HepG2 (cell line): ENCODE results near the gene C19orf73. TPM values are rescaled to one million over a fixed set of nuclear protein-coding genes. Genes with fewer than 3 reads are reported as not detected.

Experiments used
- ATAC-seq: fragments of 200-7000 bp; cut with Tn5 transposase; 3 replicates; pipeline ENCODE4 v1.9.1; 2020; ENCODE audit warnings: mild to moderate bottlenecking, moderate library complexity
- BruUV-seq: library from RNA; stranded (reverse); fragments of 400-500 nt; replicated peaks from 2 replicates; lab custom pipeline; 2021; lab: Mats Ljungman, UMichigan
- CTCF ChIA-PET: fragments of 300-600 bp; formaldehyde crosslinking; extraction: SDS; loops from one replicate; lab custom pipeline; 2021; ENCODE audit warnings: low total read pairs, inconsistent platforms, low intra/inter-chr PET ratio; lab: Yijun Ruan, JAX
- POLR2A ChIA-PET: fragments of 350-600 bp; sonication (Branson Sonifier 250); formaldehyde crosslinking; loops from one replicate; lab custom pipeline; 2020; ENCODE audit warnings: antibody characterized with exemption, inconsistent platforms; lab: Yijun Ruan, JAX
- DNase-seq: peaks from one replicate; pipeline ENCODE4 v3.0.0-alpha.2; 2015; ENCODE audit warnings: low spot score
- FAIRE-seq: peaks from 3 replicates; lab custom pipeline; 2011; peaks lifted over from hg19 to GRCh38; lab: Jason Lieb, UNC
- H2AFZ ChIP-seq: one replicate; pipeline ENCODE4 v1.6.1; 2011; ENCODE audit warnings: low read length, inconsistent platforms
- H3K27ac ChIP-seq: fragments of 300-600 bp; 3 replicates; pipeline ENCODE4 v1.8.0; 2011; ENCODE audit warnings: mixed run types, mild to moderate bottlenecking, mixed read lengths, low read length, inconsistent platforms; ENCODE audit not compliant: insufficient read depth; ENCODE audit errors: extremely low read length
- H3K27me3 ChIP-seq, 2 experiments: fragments of 200-600 bp in 1 of 2; 2 replicates in 1 of 2; 3 replicates in 1 of 2; pipeline versions ENCODE4 v1.6.0 to v1.8.0; 2011; ENCODE audit warnings: low read length in 2 of 2, mild to moderate bottlenecking in 2 of 2, moderate library complexity in 2 of 2, inconsistent platforms in 1 of 2; ENCODE audit not compliant: insufficient read depth in 2 of 2, control insufficient read depth in 1 of 2
- H3K36me3 ChIP-seq, 2 experiments: fragments of 200-600 bp in 1 of 2; replicated peaks in 1 of 2; 2 replicates in 1 of 2; 3 replicates in 1 of 2; pipeline versions ENCODE4 v1.5.1 to v1.8.0; 2011; ENCODE audit warnings: low read length in 2 of 2, inconsistent platforms in 1 of 2; ENCODE audit not compliant: insufficient read depth in 2 of 2, control insufficient read depth in 1 of 2
- H3K4me1 ChIP-seq: 2 replicates; pipeline ENCODE4 v1.5.1; 2012; ENCODE audit warnings: low read length, inconsistent platforms; ENCODE audit not compliant: insufficient read depth
- H3K4me2 ChIP-seq: 2 replicates; pipeline ENCODE4 v1.6.0; 2011; ENCODE audit warnings: low read depth, low read length, inconsistent platforms
- H3K4me3 ChIP-seq, 3 experiments: fragments of 200-600 bp in 1 of 3; sonication (generic), shearing (Covaris generic) in 1 of 3; replicated peaks in 1 of 3; 2 replicates each; pipeline ENCODE4 v1.5.1; 2011 to 2016; ENCODE audit warnings: low read length in 3 of 3, inconsistent platforms in 2 of 3, low read depth in 2 of 3, mild to moderate bottlenecking in 2 of 3, control low read depth in 1 of 3, mixed read lengths in 1 of 3; ENCODE audit not compliant: insufficient read depth in 1 of 3
- H3K79me2 ChIP-seq: one replicate; pipeline ENCODE4 v1.6.1; 2011; ENCODE audit warnings: low read length, inconsistent platforms; ENCODE audit not compliant: insufficient read depth
- H3K9ac ChIP-seq: 2 replicates; pipeline ENCODE4 v1.6.0; 2011; ENCODE audit warnings: mild to moderate bottlenecking, low read depth, low read length, inconsistent platforms; ENCODE audit not compliant: insufficient read depth
- H3K9me3 ChIP-seq: 2 replicates; pipeline ENCODE4 v1.5.1; 2012; ENCODE audit warnings: mild to moderate bottlenecking, low read length
- H4K20me1 ChIP-seq: 2 replicates; pipeline ENCODE4 v1.6.0; 2011; ENCODE audit warnings: inconsistent platforms, mild to moderate bottlenecking, low read length, moderate library complexity; ENCODE audit not compliant: insufficient read depth
- HOXA9 ChIP-seq: sonication (generic); formaldehyde crosslinking; IDR thresholded peaks from 2 replicates; pipeline ENCODE4 v1.8.1; 2022; ENCODE audit warnings: missing genetic modification reagents, mild to moderate bottlenecking, moderate library complexity, borderline replicate concordance
- LRRFIP1 ChIP-seq: sonication (generic); formaldehyde crosslinking; conservative IDR thresholded peaks from 2 replicates; pipeline ENCODE4 v1.4.0; 2020; ENCODE audit warnings: missing genetic modification reagents
- MEIS2 ChIP-seq: sonication (generic); formaldehyde crosslinking; IDR thresholded peaks from 2 replicates; pipeline ENCODE4 v1.9.0; 2021; ENCODE audit warnings: mild to moderate bottlenecking, missing genetic modification reagents
- ZHX1 ChIP-seq: sonication (generic); formaldehyde crosslinking; IDR thresholded peaks from 2 replicates; pipeline ENCODE4 v1.8.1; 2022; ENCODE audit warnings: low read depth, mild to moderate bottlenecking, missing genetic modification reagents
- ZNF292 ChIP-seq: sonication (generic); formaldehyde crosslinking; IDR thresholded peaks from 2 replicates; pipeline ENCODE4 v1.8.1; 2022; ENCODE audit warnings: mild to moderate bottlenecking, low read depth, missing genetic modification reagents, borderline replicate concordance
- WGBS: methylation state at CpG from one replicate; pipeline ENCODE4 v1.1.6; 2017; ENCODE audit warnings: low lambda C conversion rate; 5-methylcytosine and 5-hydroxymethylcytosine counted together
- in situ Hi-C: cut with HindIII; loops from 2 replicates; pipeline ENCODE4 v1.10.0; 2017; ENCODE audit warnings: low pct_unique_long_range_greater_than_20kb; ENCODE audit not compliant: extremely low pct_ligation_motif_present
- intact Hi-C: fragments of 100-400 bp; cut with micrococcal nuclease; formaldehyde crosslinking; loops from one replicate; pipeline ENCODE4 v1.10.0; 2022; ENCODE audit not compliant: unreplicated experiment
- polyA plus RNA-seq, 8 experiments: library from polyadenylated mRNA; depleted of rRNA in 3 of 8; stranded (reverse) in 7 of 8; unstranded in 1 of 8; fragments of >200 nt; fragmentation: Illumina TruSeq in 4 of 8; extraction: Trizol in 4 of 8; gene quantifications; 2 replicates each; pipeline versions ENCODE4 v1.2.1 to v1.2.3, GENCODE V29; 2011 to 2016; ENCODE audit warnings: low read depth in 4 of 8, missing spikeins in 1 of 8, mixed read lengths in 1 of 8; ENCODE audit not compliant: insufficient read depth in 1 of 8
- total RNA-seq, 5 experiments: library from RNA; depleted of rRNA; stranded (reverse); fragments of >200 nt; fragmentation: Illumina TruSeq; extraction: Trizol; gene quantifications; 2 replicates each; pipeline ENCODE4 v1.2.3, GENCODE V29; 2016; ENCODE audit warnings: low read depth in 1 of 5

Gene C19orf73
- total and polyA plus RNA-seq, 2 of the 13 experiments (the other 11 are each of a cell fraction or from before 2014, with no cell fraction given) = 1.4 to 1.5 TPM

GRCh38 chr19:49140951-49141350 is 22.0 kb upstream of the C19orf73 start:
- ATAC-seq = no peak
- DNase-seq = no peak
- in situ Hi-C loops = no loop called here
- Histone ChIP-seq H3K27ac (no peak overlapping the region), H3K4me2 (no peak overlapping the region), H4K20me1 (no peaks in the 10 kb centered on the region), H3K79me2 (no peaks in the 10 kb centered on the region), H3K9ac (no peak overlapping the region), H3K4me1 (peaks cover 9% of the 10 kb centered on the region), H3K36me3 (no peaks in the 10 kb centered on the region), H2AFZ (no peak overlapping the region), H3K27me3 (no peaks in the 10 kb centered on the region)
- POLR2A ChIA-PET = no interaction called here
- no peak for FAIRE-seq
- intact Hi-C loops = no loop called here
- TF ChIP-seq HOXA9 (CRISPR knock-in tag) (no peak), LRRFIP1 (CRISPR knock-in tag) (no peak), ZHX1 (CRISPR knock-in tag) (no peak), ZNF292 (CRISPR knock-in tag) (no peak), MEIS2 (CRISPR knock-in tag) (no peak)
- TF ChIP-seq, all 625 proteins: peak for 0
- 90% methylated on average over 5 of the region's 7 CpGs for WGBS
- CTCF ChIA-PET = no interaction called here
- no TSS peak for BruUV-seq
- H3K4me3 ChIP-seq = no peak overlapping the region
- no peaks in the 10 kb centered on the region for H3K9me3 ChIP-seq
